NCI-H82 treated with DMSO at 0.1 percent for 48 hours (cell line): ENCODE data around the gene GRB10.

ENCODE experiments used
- DNase-seq: peaks from one replicate; lab custom pipeline; 2025; ENCODE audit not compliant: unreplicated experiment; lab: John Stamatoyannopoulos, UW

The GRB10 gene

DNA sequence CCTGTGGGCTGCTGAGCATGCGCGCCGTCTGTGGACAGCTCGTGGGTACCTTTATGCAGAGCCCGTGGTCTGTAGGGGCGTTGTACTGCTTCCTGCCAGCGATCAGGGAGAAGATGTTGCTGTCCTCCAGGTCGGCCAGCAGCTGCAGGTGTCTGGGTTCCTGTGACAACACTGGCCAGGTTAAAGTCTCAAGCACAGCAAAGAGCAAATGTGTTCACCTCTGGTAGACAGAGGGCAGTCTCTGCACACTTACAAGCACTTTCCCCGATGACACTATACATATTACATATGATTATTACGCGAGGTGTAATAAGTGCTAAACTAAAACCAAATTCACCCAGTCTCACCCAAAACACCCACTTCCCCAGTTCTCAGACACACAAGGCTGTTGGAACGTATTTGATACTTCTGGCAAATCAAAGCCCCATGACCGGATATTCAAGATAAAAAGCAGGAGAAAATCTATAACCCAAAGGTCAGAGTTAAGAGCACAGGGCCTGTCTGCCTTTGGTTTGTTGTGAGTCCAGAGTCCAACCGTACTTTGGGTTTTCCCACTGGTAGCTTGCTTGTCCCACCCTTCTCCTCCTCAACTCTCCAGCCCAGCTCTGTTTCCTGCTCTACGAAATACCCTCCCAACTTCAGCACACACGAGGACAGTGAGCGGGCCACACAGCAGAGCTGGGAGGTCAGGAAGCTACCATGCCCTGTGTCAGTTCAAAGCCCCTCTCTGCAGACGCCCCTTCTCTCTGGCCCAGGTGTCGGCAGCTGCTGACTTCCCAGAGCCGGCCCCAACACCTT, 167.8 kb downstream of the GRB10 start:
- no peak for DNase-seq

DNA sequence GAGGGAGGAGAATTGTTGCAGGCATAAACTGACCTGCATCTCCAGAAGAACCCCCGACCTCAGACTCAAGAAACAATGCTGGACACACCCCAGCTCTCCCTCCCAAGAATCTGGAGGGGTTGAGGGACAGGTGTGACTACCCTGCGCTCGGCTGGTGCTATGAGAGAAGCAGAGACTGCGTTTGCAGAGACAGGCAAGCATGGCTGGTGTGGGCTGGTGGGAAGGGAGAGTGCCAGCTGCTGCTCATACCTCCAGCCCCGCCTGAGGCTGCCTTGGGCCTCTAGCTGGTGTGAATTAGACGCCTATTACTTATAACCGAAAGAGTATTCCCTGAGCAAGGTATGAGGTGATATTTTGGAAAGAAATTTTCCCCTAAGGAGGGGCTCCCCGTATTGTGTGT, 169.2 kb downstream of the GRB10 start:
- DNase-seq = no peak

DNA sequence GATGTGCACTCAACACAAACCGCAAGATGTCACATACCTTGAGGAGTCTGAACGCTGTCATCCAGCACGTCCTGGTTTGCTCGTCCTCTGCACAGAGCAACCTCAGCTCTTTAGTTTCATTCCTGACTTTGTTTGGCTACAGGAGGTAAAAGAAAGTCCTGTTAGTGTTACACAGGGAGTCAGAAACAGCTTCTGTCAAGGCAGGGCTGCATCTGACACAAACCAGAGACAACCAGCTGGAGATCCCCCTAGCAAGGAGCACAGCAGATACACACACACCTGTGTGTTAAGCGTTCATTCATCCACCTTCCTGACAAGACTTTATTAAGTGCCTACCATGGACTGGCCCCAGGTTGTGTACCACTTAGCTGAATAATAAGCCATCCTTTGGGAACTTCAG, 170.0 kb downstream of the GRB10 start:
- no peak for DNase-seq

DNA sequence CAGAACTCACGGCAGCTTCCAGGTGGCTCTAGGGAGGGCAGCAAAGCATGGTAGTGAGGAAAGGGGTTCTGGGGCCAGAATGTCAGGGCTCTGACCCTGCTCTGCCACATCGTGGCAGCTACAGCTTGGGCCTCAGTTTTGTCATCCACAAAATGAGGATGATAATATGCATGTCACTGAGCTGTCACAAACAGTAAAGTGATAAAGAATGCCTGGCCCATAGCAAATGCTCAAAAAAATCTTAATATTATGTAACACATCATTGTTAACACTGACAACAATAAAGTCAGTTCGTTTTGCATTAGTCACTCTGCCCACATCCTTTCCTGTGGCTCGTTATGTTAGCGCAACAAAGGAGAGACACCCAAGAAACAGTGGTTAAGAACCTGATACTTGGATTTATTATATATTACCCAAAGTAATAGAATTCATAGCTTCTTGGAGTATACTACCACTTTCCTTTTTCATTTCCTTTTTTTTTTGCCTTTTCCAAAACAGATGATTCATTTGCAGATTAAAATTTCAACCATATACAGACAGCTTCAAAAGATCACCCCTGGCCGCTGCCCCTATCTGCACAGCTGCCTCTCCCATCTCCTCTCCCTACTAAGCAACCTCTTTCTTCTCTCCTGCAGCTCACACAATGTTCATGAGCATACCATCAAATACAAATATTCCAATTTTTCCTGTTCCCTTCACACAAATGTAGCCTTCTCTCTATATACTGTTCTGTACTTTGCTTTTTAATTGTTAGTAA, 172.0 kb downstream of the GRB10 start:
- DNase-seq = no peak

DNA sequence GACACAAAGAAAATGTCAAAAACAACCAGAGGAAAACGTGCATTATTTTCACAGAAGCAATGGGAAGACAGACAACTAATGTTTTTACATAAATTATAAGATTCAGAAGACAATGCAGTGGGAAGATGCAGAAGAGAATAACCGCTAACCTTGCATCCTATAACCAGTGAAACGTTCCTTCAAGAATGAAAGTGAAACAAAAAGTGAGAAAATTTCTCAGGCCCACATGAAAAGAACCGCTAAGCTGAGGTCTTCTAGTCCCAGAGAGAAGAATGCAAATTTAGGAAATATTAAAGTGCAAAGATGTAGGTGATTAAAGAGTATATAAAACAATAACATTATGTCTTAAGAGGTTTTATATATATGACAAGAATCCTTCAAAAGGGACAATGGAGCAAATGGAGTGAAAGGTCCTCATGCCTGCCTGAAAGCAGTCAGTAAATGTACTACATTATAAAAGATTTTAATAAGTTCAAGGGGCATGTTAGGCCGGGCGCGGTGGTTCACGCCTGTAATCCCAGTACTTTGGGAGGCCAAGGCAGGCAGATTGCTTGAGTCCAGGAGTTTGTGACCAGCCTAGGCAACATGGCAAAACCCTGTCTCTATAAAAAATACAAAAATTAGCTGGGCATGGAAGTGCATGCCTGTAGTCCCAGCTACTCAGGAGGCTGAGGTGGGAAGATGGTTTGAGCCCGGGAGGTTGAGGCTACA, 174.3 kb downstream of the GRB10 start:
- no peak for DNase-seq

DNA sequence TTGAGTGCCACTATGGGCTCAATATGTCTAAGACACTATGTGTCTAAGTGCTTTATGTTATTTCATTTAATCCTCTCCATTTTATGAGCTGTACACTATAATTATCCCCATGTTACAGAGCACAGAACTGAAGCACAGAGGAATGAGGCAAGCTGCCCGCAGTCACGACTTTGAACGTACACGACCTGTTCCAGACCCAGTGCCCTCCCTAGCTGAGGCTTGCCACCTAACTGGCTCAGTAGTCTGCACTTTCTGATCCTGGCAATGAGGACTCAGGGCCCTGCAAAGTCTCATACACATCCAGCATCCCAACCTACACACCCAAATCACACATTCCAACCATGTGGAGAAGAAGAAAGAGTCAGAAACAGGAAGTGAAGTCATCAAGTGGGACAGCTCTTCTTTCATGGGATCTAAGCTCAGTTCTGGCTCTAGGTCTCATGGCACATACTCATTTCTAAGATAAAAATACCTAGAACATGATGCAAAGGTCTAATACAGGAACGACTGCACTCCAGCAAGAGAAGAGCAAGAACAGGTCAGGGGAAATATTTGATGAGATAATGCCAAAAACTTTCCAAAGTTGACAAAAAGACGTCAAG, 175.1 kb downstream of the GRB10 start:
- peak; percentile 60 for DNase-seq

DNA sequence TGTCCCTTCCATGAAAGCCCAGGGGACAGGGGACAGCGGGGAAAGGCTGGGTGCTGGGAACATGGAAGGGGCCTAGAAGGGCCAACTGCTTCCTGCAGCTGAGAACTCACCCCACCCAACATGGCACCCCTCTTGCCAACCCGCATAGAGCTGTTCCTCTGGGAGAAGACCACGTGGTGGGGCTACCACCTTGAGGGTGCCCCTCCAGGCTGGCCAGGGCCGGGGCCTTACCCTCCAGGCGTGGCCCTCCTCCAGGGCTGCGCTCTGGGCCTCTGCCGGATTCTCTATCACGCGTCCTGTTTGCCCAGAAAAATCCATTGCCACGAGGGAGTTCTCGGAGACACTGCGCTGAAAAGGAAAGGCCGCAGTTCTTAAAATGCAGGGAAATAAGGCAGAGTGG, 177.6 kb downstream of the GRB10 start:
- DNase-seq = no peak

DNA sequence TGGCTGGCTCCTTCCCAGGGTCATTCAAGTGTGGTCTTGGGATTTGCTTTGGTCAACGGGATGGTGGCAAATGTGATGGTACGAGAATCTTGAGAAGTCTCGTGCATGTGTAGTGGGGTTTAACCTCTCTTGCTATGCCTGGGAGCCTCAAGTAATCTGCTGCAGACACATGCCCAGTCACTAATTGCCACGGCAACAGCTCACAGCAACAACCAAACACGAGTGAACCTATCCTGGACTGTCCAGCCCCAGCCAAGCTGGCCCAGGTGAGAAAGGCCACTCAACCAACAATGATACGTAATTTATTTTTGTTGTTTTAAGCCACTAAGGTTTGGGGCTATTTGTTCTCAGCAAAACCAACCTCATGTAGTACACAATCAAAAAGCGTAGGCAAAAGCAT, 179.4 kb downstream of the GRB10 start:
- no peak for DNase-seq

DNA sequence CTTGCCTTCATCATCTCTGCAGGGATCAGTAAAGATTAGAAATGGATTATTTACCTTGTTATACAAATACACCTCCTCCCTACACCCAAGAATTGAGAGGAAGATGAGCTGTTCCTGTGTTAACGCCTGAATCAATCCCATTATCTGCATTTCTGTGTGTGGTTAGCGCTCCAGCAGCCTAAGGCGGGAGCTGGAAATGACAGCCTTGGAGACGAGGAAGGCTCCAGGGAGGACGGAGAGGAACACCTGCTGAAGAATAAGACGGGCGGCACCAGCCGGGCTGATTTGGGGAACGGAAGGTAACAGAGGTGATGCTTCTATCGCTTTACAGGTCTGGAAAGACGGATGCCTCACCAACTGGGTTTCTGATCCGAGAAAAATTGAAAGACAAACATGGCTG, 183.3 kb downstream of the GRB10 start:
- DNase-seq = peak; percentile 77

DNA sequence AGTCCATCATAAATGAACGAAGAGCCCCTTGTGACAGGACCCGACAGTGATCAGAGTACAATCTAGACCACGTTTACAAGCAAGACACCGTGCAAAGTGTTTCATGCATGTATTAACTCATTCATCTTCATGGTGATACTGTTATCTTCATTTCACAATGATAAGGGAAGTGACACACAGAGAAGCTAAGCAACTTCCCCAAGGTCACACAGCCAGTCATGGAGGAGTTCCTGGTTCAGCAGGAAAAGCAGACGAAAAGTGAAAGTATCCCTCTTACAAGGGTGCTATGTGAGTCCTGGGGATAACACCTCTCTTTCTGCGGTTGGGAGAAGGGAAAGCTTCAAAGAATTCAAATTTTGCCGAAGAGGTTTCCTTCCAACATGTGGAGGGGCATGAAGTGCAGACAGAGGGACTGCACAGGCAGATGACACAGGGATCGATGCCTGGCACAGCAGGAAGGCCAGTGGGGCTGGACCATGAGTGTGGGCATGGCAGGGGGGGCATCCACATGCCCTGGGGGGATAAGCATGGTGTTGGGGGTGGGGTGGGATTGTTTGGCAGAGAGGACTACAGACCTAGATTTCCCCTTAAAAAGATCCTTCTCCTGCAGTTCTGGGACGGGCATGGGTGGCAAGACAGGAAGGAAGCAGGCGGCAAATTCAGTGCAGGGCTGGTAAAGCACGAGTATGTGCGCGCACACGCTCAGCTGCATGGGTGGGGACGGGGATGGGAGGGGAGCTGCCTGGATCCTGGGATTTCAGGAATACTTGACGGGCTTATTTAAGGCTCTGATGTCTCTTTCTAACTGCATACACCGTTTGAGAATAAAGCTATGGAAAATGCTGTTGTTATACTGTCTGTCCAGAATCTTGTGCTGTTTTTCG, 184.0 kb downstream of the GRB10 start:
- DNase-seq = no peak

DNA sequence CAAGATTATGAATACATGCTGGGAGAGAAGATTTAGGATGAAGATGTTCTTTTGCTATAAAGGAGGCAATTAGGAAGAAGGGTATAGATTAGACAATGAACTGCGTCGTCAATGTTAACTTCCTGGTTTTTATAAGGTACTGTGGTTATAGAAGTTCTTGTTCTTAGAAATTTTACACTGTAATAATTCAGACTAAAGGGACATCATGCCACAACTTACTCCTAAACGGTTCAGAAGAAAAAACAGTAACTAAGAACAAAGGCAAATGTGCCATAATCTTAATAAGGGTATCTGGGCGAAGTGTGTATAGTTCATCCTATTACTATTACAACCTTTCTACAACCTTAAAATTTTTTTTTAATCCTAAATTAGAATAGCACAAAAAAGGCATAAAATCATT, 186.2 kb downstream of the GRB10 start:
- no peak for DNase-seq

DNA sequence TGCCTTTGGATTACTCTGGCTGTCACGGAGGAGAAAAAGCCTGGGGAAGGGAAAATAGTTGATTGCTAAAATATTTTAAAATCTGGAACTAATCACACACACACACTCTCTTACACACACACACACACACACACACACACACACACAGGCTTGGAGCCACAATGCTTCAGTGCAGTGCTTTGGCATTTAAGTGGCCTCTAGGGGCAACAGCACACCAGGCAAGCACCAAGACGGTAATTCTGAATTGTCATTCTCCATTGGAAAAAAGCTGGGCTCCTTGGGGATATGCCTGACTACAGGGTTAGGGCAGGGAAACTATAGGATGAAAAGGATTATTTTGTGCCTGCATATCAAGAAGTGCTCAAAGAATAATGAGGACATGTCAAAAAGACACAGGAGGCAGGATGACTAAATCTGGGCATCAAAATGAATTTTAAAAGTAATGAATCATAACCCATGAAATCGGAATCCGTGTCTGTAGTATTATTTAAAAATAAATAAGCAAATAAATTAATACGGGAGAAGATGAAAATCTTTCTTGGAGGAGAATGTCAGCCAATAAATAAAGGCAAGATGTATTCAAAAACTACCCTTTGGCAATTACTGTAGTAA, 187.1 kb downstream of the GRB10 start:
- DNase-seq = peak; percentile 9

DNA sequence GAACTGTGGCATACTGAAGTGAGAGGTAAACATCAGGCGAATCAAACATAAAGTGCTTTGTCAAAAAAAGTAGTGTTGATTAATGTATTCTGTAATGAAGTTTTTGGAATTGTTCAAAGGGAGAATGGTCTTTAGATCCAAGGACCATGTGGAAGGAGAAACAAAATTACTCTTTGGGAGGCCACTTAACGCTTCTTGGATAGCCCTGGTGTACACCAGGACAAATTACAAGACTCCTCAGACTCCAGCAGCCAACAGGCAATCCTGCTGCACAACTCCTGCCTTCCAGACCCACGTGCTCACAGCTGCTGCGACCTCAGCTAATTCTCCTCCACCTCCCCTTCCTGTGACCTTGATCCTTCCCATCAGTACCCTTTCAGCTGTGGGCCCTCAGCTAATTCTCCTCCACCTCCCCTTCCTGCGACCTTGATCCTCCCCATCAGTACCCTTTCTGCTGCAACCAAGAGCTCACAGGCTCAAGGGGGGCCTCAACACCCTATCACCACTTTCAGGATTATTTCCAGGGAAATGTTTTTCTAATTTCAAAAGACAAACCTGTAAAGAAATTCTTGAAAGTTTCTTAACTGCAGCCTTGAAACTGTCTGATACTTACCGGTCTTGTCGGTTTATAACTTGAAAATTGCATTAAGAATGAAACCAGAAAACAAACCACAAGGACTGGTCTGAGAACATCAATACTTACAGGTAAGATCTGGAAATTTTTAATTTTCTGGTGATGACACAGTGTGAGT, 187.8 kb downstream of the GRB10 start:
- no peak for DNase-seq

DNA sequence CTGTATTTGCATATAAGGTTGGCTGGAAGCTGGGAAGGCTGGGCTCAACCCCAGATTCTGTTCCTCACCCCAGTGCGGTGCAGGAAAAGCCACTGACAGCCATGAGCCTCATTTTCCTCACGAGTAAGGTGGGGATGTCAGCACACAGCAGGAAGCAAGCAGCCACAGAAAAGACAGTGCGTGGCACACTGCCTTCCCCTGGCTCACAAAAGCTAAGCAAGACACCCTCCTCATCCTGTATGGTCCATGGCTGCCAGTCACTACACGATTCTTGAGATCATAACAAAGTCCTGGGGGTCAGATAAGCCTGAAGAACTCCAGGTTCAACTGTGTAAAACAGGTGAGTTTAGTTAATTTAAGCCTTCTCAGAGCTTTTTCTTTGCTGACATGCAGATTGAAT, 188.6 kb downstream of the GRB10 start:
- DNase-seq = no peak

DNA sequence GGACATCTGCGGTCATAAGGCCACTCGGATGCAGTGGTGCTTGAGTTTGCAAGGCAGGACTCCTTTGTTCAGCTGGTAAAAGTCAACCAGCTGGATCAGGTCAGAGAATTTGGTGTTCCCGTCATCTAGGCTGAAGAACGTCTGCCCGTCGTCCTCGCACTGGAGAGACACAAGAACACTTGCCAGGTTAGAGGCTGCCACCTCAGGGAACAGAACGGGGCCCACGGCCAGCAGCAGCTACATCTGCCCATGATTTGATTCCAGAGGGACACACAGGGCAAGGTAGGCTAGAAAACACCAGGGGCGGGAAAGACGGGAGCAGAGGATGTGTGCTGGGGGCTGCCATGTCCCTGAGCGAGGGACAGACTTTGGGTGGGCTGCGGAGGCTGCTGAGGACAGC, 189.8 kb downstream of the GRB10 start:
- DNase-seq = no peak

DNA sequence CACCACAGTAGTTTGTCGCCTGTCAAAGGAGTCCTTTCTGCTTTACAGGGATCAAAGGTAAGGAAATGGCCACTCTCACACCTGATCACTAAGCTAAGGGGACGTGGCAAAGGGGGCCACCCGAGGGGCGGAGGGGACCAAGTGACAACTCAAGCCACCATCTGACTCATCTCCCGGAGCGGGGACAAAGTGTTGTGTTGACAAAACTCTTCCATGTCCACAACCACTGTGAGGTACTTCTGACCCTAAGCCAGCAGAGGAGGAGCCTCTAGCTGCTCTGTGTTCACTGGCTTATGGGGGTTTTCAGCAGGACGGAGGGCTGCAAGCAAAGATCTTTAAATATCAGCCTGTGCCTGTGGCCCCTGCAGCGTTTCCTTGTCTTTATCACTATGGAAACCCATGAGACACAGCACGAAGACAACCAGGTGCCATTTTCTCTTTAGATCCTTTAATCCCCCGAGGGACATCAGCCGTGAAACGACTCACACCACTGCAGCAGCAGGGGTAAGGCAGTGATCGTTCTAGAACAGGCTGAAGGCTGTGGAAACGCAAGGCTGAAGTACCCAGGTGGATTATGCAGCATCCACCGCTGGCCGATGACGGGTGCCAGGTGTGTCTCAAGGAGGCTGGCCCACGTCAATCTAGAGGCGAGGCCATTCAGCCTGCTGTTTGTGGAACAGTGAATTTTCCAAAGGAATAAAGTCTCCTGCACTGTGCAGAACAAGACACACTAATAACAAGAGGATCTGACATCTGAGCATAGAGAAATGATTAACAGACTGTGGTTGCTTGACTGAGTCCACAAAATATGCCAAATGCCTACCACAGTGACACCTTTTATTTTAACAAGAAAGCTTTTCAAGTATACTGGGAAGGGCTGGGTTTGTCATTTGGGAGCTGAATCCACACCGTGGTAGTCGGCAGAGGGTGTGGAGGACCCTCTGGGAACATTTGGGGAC, 190.9 kb downstream of the GRB10 start:
- DNase-seq = peak; percentile 92

DNA sequence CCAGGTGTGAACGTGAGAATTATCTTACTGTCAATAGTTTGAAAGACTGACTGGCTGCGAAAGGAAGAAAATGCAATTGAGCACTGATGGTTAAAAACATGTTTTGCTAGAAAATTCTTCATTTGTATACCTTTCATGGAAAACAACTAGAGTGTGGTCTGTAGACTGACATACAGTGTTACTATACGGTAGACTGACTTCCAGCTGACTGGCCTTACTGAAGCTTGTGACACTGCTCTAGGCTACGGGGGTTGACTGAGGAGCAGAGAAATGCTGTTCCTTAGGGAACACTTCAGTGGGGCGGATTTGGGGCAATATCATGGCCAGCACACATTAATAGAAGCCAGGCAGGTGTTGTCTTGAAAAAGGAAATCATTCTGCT, 191.6 kb downstream of the GRB10 start:
- DNase-seq = no peak

DNA sequence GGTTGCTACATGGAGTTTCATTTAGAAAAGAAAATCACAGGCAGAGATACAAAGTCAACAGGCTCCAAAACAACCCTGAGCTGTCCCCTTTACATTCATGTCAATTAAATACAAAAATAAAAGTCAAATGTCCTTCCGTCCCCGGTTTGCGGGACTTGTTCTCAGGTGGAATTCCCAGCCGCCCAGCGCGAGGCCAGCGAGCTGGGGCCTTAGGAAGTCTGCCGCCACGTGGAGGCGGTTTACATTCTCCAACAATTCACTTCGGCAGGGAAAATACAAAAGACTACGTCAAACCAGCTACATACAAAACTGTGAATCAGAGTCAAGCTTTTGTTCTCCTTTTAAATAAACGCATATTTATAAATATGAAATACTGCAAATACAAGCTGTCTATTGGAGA, 192.2 kb downstream of the GRB10 start:
- DNase-seq = no peak
